ENCODE data around the gene VWF. TPM values are rescaled to one million over a fixed set of nuclear protein-coding genes. Genes with fewer than 3 reads are reported as not detected.
A peak's percentile ranks its signal among the peaks of the same experiment; 100 is the strongest.
"Not testable (repeated sequence)": the region's sequence is repeated elsewhere in the genome, so short reads cannot be mapped to it uniquely, and the experiment has no call there.

VWF gene
- total RNA-seq, 2 donors from 2014 or later = 248 to 476 TPM

- Histone ChIP-seq H3K27ac (ENCODE audit: low read depth, low read length) (no peak overlapping the region), H3K4me3 (ENCODE audit: low read length) (no peak overlapping the region), H3K9ac (ENCODE audit: extremely low read depth, low read length, poor library complexity, severe bottlenecking) (no peak overlapping the region), H3K36me3 (ENCODE audit: control insufficient read depth, insufficient read depth, low read length) (peaks cover 52% of the 10 kb centered on the region), H3K9me3 (ENCODE audit: control insufficient read depth, low read length) (peaks cover 18% of the 10 kb centered on the region), H3K27me3 (ENCODE audit: control insufficient read depth, insufficient read depth, low read length, poor library complexity, severe bottlenecking) (no peaks in the 10 kb centered on the region), H3K4me1 (ENCODE audit: control insufficient read depth, insufficient read depth, low read length) (no peaks in the 10 kb centered on the region)
- Mint-ChIP-seq H3K36me3 (ENCODE audit: low read depth) (peaks cover 94% of the 10 kb centered on the region), H3K4me1 (no peaks in the 10 kb centered on the region), H3K4me3 (no peak overlapping the region), H3K27ac (no peak overlapping the region), H3K27me3 (ENCODE audit: insufficient read depth) (no peaks in the 10 kb centered on the region), H3K9me3 (peaks cover 24% of the 10 kb centered on the region)
- DNase-seq = peak; percentile 35
- TF ChIP-seq, protein P1, sequence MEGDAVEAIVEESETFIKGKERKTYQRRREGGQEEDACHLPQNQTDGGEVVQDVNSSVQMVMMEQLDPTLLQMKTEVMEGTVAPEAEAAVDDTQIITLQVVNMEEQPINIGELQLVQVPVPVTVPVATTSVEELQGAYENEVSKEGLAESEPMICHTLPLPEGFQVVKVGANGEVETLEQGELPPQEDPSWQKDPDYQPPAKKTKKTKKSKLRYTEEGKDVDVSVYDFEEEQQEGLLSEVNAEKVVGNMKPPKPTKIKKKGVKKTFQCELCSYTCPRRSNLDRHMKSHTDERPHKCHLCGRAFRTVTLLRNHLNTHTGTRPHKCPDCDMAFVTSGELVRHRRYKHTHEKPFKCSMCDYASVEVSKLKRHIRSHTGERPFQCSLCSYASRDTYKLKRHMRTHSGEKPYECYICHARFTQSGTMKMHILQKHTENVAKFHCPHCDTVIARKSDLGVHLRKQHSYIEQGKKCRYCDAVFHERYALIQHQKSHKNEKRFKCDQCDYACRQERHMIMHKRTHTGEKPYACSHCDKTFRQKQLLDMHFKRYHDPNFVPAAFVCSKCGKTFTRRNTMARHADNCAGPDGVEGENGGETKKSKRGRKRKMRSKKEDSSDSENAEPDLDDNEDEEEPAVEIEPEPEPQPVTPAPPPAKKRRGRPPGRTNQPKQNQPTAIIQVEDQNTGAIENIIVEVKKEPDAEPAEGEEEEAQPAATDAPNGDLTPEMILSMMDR (conservative IDR thresholded peaks at IDR 0.05) = no peak
- 79 to 94% methylated on average over 3 of the region's 3 CpGs for WGBS, 2 experiments (ENCODE audit: insufficient coverage in 1 of 2, insufficient read length in 1 of 2)
Observed at GRCh38 chr12:6030081-6030480, 94.4 kb downstream of the VWF start.

GRCh38 chr12:6029401-6029800, 95.1 kb downstream of the VWF start:
- Histone ChIP-seq H3K4me3 (ENCODE audit: low read length) (no peak overlapping the region), H3K27me3 (ENCODE audit: control insufficient read depth, insufficient read depth, low read length, poor library complexity, severe bottlenecking) (no peaks in the 10 kb centered on the region), H3K36me3 (ENCODE audit: control insufficient read depth, insufficient read depth, low read length) (peaks cover 50% of the 10 kb centered on the region), H3K9me3 (ENCODE audit: control insufficient read depth, low read length) (peaks cover 18% of the 10 kb centered on the region), H3K27ac (ENCODE audit: low read depth, low read length) (no peak overlapping the region), H3K4me1 (ENCODE audit: control insufficient read depth, insufficient read depth, low read length) (no peaks in the 10 kb centered on the region), H3K9ac (ENCODE audit: extremely low read depth, low read length, poor library complexity, severe bottlenecking) (no peak overlapping the region)
- peaks cover 24% of the 10 kb centered on the region for H3K9me3 Mint-ChIP-seq
- H3K4me1 Mint-ChIP-seq = no peaks in the 10 kb centered on the region
- WGBS, 2 experiments (ENCODE audit: insufficient coverage in 1 of 2, insufficient read length in 1 of 2) = 94% methylated on average over 5 of the region's 5 CpGs; no CpG with 5 or more reads in 1 of the 2 experiments
- peak; percentile 25 for DNase-seq
- H3K27me3 Mint-ChIP-seq (ENCODE audit: insufficient read depth) = no peaks in the 10 kb centered on the region
- no peak overlapping the region for H3K4me3 Mint-ChIP-seq
- H3K27ac Mint-ChIP-seq = no peak overlapping the region
- H3K36me3 Mint-ChIP-seq (ENCODE audit: low read depth) = peaks cover 94% of the 10 kb centered on the region
- TF ChIP-seq, protein P1 (conservative IDR thresholded peaks at IDR 0.05) = no peak

DNA sequence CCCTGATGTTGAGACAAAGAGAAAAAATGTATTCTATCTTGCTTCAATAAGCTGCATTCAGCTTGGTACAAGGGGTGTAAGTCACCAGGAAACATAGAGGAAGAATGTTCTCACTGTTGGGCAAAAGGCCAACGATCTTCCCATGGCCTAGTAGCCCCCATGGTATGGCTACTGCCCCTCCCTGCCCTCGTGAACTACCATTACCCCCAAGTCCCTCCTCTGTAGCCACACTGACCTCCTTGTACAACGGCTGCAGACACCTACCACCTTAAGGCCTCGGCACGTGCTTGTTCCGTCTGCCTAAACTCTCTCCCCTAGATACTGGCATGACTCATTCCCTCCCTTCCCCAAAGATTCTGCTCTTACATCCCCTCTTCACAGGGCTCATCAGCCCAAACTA, 97.5 kb downstream of the VWF start:
- peaks cover 90% of the 10 kb centered on the region for H3K36me3 Mint-ChIP-seq (ENCODE audit: low read depth)
- Histone ChIP-seq H3K27me3 (ENCODE audit: control insufficient read depth, insufficient read depth, low read length, poor library complexity, severe bottlenecking) (no peaks in the 10 kb centered on the region), H3K27ac (ENCODE audit: low read depth, low read length) (no peak overlapping the region), H3K9me3 (ENCODE audit: control insufficient read depth, low read length) (peaks cover 18% of the 10 kb centered on the region), H3K9ac (ENCODE audit: extremely low read depth, low read length, poor library complexity, severe bottlenecking) (no peak overlapping the region), H3K4me3 (ENCODE audit: low read length) (no peak overlapping the region), H3K4me1 (ENCODE audit: control insufficient read depth, insufficient read depth, low read length) (no peaks in the 10 kb centered on the region), H3K36me3 (ENCODE audit: control insufficient read depth, insufficient read depth, low read length) (peaks cover 42% of the 10 kb centered on the region)
- TF ChIP-seq, protein P1 (conservative IDR thresholded peaks at IDR 0.05) = no peak
- no peaks in the 10 kb centered on the region for H3K4me1 Mint-ChIP-seq
- DNase-seq = no peak
- H3K9me3 Mint-ChIP-seq = peaks cover 24% of the 10 kb centered on the region
- 92 to 96% methylated on average over 6 of the region's 6 CpGs for WGBS, 2 experiments (ENCODE audit: insufficient coverage in 1 of 2, insufficient read length in 1 of 2)
- no peaks in the 10 kb centered on the region for H3K27me3 Mint-ChIP-seq (ENCODE audit: insufficient read depth)
- H3K27ac Mint-ChIP-seq = no peak overlapping the region
- no peak overlapping the region for H3K4me3 Mint-ChIP-seq

- WGBS, 2 experiments (ENCODE audit: insufficient coverage in 1 of 2, insufficient read length in 1 of 2) = 79 to 89% methylated on average over 7 to 8 of the region's 9 CpGs
- H3K9me3 ChIP-seq (ENCODE audit: control insufficient read depth, low read length) = peaks cover 18% of the 10 kb centered on the region
- not testable (repeated sequence) for H3K9ac ChIP-seq (ENCODE audit: extremely low read depth, low read length, poor library complexity, severe bottlenecking); H3K27me3 Mint-ChIP-seq (ENCODE audit: insufficient read depth); H3K27ac Mint-ChIP-seq; H3K27me3 ChIP-seq (ENCODE audit: control insufficient read depth, insufficient read depth, low read length, poor library complexity, severe bottlenecking); H3K27ac ChIP-seq (ENCODE audit: low read depth, low read length); H3K4me1 Mint-ChIP-seq; H3K4me1 ChIP-seq (ENCODE audit: control insufficient read depth, insufficient read depth, low read length); H3K4me3 Mint-ChIP-seq; H3K4me3 ChIP-seq (ENCODE audit: low read length); DNase-seq
- peaks cover 24% of the 10 kb centered on the region for H3K9me3 Mint-ChIP-seq
- peaks cover 42% of the 10 kb centered on the region for H3K36me3 ChIP-seq (ENCODE audit: control insufficient read depth, insufficient read depth, low read length)
- peaks cover 92% of the 10 kb centered on the region for H3K36me3 Mint-ChIP-seq (ENCODE audit: low read depth)
Observed at GRCh38 chr12:6025703-6026298, 98.7 kb downstream of the VWF start.

- not testable (repeated sequence) for H3K27ac ChIP-seq (ENCODE audit: low read depth, low read length); H3K4me1 ChIP-seq (ENCODE audit: control insufficient read depth, insufficient read depth, low read length); H3K4me1 Mint-ChIP-seq; H3K27ac Mint-ChIP-seq; H3K27me3 Mint-ChIP-seq (ENCODE audit: insufficient read depth); H3K4me3 Mint-ChIP-seq; DNase-seq; H3K9ac ChIP-seq (ENCODE audit: extremely low read depth, low read length, poor library complexity, severe bottlenecking); H3K4me3 ChIP-seq (ENCODE audit: low read length); H3K27me3 ChIP-seq (ENCODE audit: control insufficient read depth, insufficient read depth, low read length, poor library complexity, severe bottlenecking)
- peaks cover 13% of the 10 kb centered on the region for H3K9me3 ChIP-seq (ENCODE audit: control insufficient read depth, low read length)
- Mint-ChIP-seq H3K36me3 (ENCODE audit: low read depth) (peaks cover 90% of the 10 kb centered on the region), H3K9me3 (peaks cover 19% of the 10 kb centered on the region)
- WGBS, 2 experiments (ENCODE audit: insufficient coverage in 1 of 2, insufficient read length in 1 of 2) = 80 to 86% methylated on average over 1 to 2 of the region's 2 CpGs
- H3K36me3 ChIP-seq (ENCODE audit: control insufficient read depth, insufficient read depth, low read length) = peaks cover 26% of the 10 kb centered on the region
Observed at GRCh38 chr12:6024066-6024465, 100.4 kb downstream of the VWF start.
